GM20000 (cell line): ENCODE data around the gene SLC2A11.

ENCODE experiments used
- DNase-seq: peaks from one replicate; pipeline ENCODE4 v3.0.0; 2012; ENCODE audit warnings: low spot score
- TF ChIP-seq, protein P1 (sequence below): IDR thresholded peaks from 2 replicates; pipeline ENCODE4 v1.5.1; 2012; ENCODE audit warnings: mild to moderate bottlenecking, control low read depth; ENCODE audit errors: extremely low read depth, missing control alignments

The SLC2A11 gene

DNA sequence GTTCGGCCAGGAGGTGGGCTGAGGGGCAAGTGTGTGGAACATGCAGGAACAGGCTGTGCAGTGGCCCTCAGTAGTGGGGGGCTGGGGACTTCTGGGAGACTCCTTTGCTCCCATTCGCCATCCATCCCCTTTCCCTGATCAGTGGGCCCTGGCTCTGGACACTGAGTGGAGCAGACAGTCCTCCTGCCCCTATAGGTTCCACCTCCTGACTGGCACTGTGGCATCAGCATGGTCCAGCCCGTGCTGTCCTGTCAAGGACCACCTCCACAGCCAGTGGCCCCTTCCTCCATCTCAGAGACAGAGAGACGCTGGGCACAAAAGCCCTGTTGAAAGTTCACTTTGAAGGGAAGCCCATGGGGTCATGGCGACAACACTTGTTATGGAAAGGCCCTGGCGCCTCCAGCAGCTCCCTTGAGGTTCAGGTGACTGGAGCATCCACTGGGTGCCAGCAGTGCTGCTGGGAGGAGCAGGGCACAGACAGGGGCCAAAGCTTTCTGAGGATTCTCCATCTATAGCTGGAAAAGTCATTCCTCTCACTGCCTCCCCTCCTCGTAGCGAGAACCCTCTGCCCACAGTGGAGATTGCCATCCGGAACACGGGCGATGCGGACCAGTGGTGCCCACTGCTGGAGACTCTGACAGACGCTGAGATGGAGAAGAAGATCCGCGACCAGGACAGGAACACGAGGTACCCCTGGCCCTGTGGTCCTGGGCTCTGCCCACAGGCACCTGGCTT lies 24.5 kb upstream of the SLC2A11 start:
- TF ChIP-seq, protein P1, sequence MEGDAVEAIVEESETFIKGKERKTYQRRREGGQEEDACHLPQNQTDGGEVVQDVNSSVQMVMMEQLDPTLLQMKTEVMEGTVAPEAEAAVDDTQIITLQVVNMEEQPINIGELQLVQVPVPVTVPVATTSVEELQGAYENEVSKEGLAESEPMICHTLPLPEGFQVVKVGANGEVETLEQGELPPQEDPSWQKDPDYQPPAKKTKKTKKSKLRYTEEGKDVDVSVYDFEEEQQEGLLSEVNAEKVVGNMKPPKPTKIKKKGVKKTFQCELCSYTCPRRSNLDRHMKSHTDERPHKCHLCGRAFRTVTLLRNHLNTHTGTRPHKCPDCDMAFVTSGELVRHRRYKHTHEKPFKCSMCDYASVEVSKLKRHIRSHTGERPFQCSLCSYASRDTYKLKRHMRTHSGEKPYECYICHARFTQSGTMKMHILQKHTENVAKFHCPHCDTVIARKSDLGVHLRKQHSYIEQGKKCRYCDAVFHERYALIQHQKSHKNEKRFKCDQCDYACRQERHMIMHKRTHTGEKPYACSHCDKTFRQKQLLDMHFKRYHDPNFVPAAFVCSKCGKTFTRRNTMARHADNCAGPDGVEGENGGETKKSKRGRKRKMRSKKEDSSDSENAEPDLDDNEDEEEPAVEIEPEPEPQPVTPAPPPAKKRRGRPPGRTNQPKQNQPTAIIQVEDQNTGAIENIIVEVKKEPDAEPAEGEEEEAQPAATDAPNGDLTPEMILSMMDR: no peak
- no peak for DNase-seq

DNA sequence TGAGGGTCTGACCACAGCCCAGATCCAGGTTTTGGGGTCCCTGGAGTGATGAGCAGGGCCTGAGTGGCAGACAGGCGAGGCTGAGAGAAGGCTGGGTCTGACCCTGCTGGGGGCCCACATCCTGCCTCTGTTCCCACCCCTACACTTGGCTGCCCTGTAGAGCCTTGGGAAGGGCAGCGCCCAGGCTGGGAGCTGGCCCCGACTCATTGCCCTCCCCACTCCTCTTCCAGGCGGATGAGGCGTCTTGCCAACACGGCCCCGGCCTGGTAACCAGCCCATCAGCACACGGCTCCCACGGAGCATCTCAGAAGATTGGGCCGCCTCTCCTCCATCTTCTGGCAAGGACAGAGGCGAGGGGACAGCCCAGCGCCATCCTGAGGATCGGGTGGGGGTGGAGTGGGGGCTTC lies 23.8 kb upstream of the SLC2A11 start:
- TF ChIP-seq, protein P1: no peak
- no peak for DNase-seq

DNA sequence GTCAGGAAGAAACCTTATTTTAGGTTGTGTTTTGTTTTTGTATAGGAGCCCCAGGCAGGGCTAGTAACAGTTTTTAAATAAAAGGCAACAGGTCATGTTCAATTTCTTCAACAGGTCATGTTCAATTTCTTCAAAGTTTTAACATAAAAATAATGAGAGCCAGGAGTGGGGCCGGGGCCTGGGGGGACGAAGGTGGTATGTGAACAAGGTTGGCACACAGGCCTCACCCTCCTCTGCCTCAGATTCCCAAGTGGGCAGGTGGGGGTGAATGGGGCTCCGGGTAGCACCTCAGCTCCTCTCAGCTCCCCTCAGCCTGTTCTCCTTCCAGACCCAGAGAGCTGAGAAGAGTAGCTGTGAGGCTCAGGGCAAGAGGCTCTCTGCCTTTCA lies 23.3 kb upstream of the SLC2A11 start:
- no peak for DNase-seq
- TF ChIP-seq, protein P1: no peak

DNA sequence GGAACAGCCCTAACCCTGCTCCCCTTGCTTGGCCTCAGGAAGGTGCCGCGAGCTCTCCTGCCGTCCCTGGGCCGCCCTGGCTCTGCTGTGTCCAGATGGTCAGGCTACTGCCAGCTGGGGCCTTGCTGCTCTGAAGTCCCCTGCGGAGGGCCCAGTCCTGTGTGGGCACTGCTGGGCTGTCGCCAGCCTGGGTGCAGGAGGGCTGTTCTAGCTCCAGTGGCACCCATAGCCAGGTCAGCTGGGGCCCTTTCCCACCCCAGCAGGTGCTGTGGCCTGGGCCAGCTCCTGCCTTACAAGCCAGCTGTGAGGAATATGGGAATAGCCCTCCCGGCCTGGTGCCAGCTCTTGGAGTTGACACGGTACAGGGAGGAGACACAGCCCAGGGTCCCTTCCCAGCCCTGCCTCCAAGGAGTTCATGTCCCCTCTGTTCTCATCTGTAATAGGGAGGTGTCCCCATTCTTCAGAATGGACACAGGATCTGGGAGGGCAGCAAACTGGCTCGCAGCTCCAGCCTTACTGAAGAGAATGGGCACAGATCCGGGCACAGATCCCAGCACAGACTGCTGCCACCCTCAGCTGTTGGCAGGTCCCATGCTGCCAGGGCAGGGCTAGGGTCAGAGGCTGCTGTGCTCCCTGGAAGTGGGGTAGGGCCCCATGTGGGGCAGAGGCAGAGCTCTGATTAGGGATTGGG lies 22.7 kb upstream of the SLC2A11 start:
- TF ChIP-seq, protein P1: no peak
- no peak for DNase-seq

DNA sequence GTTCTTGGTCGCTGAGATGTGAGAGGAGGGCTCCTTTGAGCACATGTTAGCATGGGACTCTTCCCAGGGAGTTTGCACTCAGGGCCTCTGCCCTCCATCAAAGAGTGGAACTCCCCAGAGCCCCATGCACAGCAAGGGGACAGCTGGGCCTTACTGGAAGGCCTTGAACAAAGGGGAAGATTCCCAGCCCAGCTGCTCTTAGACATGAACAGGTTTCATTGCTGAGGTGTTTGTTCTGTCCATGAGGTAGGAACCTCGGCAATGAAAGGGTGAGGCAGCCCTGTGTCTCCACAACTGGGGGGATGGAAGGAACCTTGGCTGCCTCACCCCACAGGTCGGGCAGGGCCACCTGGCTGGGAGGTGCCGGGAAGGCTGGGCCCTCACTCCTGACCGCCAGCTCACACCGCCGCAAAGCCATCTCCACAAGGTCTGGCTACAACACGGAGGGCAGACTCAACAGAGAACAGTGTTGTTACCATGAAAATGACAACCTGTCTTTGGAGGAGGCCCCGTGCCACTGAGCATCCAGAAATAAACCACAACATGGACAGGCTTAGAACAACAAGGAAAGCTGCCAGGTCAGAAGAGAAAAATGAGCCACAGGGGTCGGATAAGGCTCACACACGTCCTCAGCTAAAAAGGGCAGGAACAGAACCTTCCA lies 22.1 kb upstream of the SLC2A11 start:
- TF ChIP-seq, protein P1: no peak
- no peak for DNase-seq

DNA sequence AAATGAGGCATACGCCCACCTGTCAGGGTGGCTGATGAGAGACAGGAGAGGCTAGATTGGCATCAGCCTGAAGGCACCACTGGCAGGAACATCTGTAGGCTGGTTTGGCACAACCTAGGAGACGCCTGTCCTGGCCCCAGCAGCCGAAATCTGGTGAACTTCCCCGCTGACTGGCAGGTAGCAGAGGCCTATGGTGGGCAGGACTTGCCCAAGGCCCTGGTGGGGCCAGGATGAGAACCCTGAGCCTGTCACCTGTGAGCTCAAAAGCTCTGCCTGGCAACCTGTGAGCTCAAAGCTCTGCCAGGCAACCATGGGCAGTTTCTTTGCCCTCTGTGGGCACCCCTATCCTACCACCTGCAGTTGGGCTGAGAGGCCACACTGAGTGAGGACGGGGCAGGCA lies 21.4 kb upstream of the SLC2A11 start:
- TF ChIP-seq, protein P1: no peak
- DNase-seq: no peak
